OCI-LY3 (cell line): ENCODE data around the gene BCL2L13.
"Not testable (repeated sequence)": the region's sequence is repeated elsewhere in the genome, so short reads cannot be mapped to it uniquely, and the experiment has no call there.

ENCODE experiments used
- CTCF ChIP-seq: fragments of 200-600, 300-600 bp; sonication (generic); IDR thresholded peaks from 2 replicates; pipeline ENCODE4 v1.5.1; 2014; ENCODE audit warnings: antibody characterized with exemption, low read length, low read depth
- EZH2phosphoT487 ChIP-seq: fragments of 200-600 bp; shearing (Covaris generic); IDR thresholded peaks from 2 replicates; pipeline ENCODE4 v1.6.1; 2018; ENCODE audit warnings: antibody characterized with exemption, mixed run types, low read depth

- TF ChIP-seq CTCF, EZH2phosphoT487: not testable (repeated sequence)
Observed at GRCh38 chr22:17642357-17642756, 3.8 kb downstream of the BCL2L13 start.
